Hippocampal formation (tissue), 2 donors: Measurements from ENCODE around the gene CDH23.

Experiments used
- DNase-seq, 2 donors: peaks; one replicate each; lab custom pipeline; 2025; lab: John Stamatoyannopoulos, UW

The CDH23 gene

GRCh38 chr10:71773221-71773971 is 376.7 kb downstream of the CDH23 start, which contains the start of gene VSIR:
TSS of gene VSIR (minus strand) at chr10:71773520. CDS start at chr10:71773439, 81 bp downstream.
- DNase-seq: peak; percentile 72 to 76

- DNase-seq: peak in 1 of 2 donors; percentile 33
Measured at GRCh38 chr10:71774916-71775702, 378.4 kb downstream of the CDH23 start.

GRCh38 chr10:71776481-71776925 is 379.8 kb downstream of the CDH23 start:
- no peak for DNase-seq

- no peak for DNase-seq
Measured at GRCh38 chr10:71777213-71777985, 380.7 kb downstream of the CDH23 start.

GRCh38 chr10:71778071-71778825 is 381.5 kb downstream of the CDH23 start:
- no peak for DNase-seq

GRCh38 chr10:71779641-71780040 is 382.9 kb downstream of the CDH23 start:
- DNase-seq: no peak

DNA sequence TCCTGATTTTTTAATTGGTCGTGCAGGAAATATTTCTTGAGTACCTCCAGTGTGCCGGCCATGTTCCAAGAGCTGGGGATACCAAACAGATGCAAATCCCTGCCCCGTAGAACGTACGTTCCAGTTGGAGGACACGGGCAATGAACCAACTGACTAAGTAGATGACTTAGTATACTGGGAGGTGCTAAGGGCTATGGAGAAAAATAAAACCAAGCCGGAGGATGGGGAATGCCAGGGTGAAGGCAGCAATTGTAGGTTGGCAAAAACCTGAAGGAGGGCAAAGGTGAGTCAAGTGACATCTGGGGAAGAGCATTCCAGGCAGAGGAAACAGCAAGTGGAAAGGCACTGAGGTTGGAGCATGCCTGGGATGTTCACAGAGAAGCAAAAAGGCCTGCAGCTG is 383.4 kb downstream of the CDH23 start:
- DNase-seq: no peak

- DNase-seq: no peak
Measured at GRCh38 chr10:71780719-71781118, 384.0 kb downstream of the CDH23 start.

- DNase-seq: no peak
Measured at GRCh38 chr10:71782221-71782916, 385.6 kb downstream of the CDH23 start.

DNA sequence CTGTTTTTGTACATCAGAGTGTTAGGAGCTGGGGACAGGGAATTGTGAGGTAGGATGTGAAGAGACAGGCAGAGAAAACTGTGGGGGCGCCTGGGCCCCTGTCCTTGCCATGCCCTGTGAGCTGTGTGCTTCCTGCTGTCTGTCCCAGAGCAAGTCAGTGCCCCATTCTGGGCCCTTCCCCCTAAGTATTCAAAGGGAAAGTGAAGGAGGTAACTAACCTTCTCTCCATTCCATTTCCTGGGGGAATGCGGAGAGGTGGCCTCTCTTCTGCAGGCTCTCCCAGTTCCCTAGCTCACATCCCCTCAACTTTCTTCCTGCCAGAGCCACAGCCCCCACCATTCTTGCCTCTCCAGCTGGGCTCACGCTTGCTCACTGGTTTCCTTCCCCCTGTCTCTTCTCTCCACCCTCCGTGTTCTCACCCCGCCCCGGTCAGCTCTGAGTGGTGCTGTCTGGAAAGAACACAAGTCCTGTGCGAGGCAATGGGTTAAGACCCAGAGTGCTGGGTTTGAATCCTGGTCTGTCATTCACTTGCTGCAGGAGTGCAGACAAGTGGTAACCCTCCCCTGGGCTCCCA is 386.3 kb downstream of the CDH23 start:
- DNase-seq: no peak

DNA sequence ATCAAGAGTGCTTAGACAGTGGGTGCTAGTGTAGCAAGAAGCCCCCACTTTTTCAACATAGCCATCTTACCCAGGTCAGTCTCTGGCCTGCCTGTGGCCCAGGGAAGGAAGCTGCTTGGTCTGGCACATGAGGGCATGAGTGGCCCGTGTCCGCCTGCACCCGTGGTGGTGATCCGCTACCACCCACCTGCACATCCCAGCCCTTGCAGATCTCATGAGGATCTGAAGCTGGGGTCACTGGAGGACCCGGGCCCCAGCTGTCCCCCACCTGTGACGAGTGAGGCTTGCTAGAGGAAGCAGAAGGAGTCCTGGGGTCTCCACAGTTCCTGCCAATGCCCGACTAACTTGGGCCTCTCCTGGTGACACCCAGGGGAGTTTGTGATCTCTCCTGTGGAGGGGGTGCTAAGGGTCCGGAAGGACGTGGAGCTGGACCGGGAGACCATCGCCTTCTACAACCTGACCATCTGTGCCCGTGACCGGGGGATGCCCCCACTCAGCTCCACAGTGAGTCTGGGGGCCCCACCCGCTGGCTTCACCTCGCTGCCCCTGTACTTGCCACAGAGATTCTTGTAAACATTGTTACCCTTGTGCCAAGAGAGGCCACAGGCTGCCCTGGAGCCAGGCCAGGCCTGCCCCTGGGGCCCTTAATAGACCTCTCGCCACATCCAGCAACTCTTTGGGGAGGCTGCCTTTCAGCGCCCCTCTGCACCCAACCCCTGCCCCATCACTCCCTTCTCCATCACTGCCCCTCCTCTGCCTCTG is 387.4 kb downstream of the CDH23 start:
- no peak for DNase-seq

DNA sequence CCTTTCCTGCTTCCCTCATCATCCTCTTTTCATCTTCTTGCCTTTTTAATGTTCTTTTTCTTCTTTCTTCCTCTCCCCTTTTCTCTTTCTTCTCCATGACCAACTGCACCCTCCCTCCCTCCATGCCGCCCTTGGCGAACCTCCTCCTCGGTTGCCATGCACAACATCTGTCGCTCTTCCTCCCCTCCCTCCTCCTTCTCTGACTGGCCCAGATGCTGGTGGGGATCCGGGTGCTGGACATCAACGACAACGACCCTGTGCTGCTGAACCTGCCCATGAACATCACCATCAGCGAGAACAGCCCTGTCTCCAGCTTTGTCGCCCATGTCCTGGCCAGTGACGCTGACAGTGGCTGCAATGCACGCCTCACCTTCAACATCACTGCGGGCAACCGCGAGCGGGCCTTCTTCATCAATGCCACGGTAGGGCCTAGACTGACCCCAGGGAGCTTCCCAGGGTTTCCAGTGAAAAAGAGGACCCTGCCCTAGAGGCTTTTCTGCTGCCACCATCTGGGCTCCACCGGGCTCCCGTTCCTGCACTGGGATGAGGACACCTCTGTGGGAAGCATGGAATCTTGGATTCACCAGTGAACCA is 388.1 kb downstream of the CDH23 start:
- DNase-seq: no peak

DNA sequence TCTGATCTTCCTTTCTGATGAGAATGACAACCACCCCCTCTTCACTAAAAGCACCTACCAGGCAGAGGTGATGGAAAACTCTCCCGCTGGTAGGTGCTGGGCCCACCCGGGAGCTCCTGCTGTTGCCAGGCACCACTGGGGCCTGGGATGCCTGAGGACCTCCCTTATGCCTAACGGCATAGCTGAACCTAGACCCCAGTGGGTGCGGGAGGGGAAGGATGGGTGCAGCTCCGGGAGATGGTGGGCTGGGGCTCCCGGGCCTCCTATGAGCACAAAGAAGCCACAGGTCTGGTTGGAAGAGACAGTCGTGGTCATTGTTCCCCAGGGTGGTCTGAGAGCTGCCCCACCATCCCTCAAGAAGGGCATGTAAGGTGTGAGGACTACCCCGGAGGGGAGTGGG is 392.2 kb downstream of the CDH23 start:
- DNase-seq: no peak

GRCh38 chr10:71789871-71790270 is 393.2 kb downstream of the CDH23 start:
- DNase-seq: no peak

DNA sequence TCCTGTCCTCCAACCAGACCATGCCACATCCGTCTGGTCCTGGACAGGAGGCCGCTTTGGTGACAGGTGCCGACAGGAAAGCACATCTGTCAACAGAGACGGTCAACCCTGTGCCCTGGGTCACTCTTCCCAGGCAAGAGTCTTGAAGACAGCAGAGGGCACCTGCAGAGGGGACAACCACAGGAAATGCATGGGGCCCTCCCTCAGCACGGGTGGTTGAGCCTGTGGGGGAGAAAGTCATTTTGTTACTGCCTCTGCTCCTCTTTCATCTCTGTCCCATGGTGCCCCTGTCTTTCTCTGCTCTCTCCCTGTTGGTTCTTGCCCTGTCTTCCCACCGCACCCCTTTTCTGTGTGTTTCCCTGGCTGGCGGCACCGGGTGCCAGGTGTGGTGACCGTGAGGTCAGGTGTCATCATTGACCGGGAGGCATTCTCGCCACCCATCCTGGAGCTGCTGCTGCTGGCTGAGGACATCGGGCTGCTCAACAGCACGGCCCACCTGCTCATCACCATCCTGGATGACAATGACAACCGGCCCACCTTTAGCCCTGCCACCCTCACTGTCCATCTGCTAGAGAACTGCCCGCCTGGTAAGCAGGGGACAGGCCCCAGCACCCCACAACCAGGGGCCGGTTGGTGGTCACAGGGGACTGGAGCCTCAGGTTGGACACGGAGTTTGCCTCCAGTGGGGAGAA is 394.2 kb downstream of the CDH23 start:
- no peak for DNase-seq

DNA sequence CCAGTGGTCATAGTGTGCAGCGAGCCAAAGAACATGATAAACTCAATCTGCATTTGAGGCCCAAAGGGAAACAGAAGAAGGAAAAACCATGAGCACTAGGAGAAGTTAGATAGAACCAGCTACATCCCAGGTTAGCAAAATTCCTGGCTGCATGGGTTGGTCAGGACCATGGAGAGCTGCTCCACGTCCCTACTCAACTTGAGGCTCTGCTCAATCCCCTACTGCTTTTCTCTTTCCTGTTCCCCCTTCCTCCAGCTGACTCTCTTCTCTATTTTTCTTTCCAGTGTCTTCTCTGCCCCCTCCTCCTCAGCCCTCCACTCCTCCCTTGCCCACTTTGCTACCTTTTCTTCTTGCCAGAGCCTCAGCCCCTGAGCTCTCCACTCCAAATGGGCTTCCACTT is 398.5 kb downstream of the CDH23 start:
- no peak for DNase-seq

DNA sequence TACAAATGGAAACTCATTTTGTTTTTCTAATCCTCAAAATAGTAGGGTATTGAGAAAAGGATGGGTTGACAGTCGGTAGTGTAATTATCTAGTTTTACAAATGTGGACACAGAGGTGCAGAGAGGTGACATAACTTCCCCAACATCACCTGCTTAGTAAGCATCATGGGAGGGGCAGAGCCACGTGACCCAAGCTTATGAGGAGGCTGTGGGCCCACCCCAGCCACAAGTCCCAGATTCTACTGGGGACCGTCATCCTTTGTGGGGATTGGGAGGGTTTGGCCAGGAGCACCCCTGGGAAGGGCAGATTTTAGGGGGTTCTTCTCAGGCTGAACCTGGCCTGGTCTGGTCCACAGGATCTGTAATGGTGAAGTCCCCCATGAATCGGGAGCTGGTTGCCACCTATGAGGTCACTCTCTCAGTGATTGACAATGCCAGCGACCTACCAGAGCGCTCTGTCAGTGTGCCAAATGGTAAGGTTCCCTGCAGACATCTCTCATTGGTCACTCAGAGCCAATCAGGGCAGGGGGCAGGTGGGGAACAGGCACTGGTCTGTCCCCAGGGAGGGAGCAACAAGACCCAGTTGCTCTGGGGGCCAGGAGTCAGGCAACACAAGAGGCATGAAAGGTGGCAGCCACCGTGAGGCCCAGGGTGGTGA is 400.2 kb downstream of the CDH23 start:
- DNase-seq: no peak
